Measurements from ENCODE around the gene NKD2. TPM values are rescaled to one million over a fixed set of nuclear protein-coding genes. Genes with fewer than 3 reads are reported as not detected.

The NKD2 gene
- total RNA-seq, 3 donors from 2014 or later (not counting 1 experiment from before 2014, with no cell fraction given), result not detected

DNA sequence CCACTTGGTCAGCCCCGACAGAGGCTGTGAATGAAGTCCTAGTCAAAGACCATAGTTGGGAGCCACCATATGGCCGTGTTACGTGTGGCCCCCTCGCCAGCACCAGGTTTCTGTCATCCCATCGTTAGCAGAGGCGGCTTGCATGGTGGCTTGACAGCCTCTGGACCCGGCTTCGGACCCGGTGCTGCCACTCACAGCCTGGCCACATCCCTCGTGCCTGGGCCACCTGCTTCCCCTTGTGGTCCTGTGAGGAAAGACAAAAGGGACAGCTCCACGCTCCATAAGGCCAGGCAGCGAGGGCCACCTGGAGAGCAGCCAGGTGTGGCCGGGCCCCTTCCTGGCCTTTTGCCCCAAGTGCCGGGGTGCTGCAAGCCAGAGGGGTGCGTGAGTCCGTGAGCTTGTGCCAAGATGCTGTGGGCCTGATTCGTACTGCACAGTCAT is 6.2 kb downstream of the NKD2 start:
- Mint-ChIP-seq H3K36me3 (no peaks in the 10 kb centered on the region), H3K4me3 (no peak overlapping the region), H3K9me3 (no peaks in the 10 kb centered on the region), H3K27me3 (ENCODE audit: low read depth in 2 of 2) (peaks cover 12 to 21% of the 10 kb centered on the region in 2 donors), H3K4me1 (peaks cover 0 to 3% of the 10 kb centered on the region in 2 donors), H3K27ac (no peak overlapping the region)
- H3K4me1 ChIP-seq (ENCODE audit: control insufficient read depth, insufficient read depth, low read length), result no peaks in the 10 kb centered on the region
- no peaks in the 10 kb centered on the region for H3K36me3 ChIP-seq (ENCODE audit: control insufficient read depth, insufficient read depth, low read length)
- TF ChIP-seq, protein P1, sequence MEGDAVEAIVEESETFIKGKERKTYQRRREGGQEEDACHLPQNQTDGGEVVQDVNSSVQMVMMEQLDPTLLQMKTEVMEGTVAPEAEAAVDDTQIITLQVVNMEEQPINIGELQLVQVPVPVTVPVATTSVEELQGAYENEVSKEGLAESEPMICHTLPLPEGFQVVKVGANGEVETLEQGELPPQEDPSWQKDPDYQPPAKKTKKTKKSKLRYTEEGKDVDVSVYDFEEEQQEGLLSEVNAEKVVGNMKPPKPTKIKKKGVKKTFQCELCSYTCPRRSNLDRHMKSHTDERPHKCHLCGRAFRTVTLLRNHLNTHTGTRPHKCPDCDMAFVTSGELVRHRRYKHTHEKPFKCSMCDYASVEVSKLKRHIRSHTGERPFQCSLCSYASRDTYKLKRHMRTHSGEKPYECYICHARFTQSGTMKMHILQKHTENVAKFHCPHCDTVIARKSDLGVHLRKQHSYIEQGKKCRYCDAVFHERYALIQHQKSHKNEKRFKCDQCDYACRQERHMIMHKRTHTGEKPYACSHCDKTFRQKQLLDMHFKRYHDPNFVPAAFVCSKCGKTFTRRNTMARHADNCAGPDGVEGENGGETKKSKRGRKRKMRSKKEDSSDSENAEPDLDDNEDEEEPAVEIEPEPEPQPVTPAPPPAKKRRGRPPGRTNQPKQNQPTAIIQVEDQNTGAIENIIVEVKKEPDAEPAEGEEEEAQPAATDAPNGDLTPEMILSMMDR (IDR thresholded peaks at IDR 0.05), result no peak
- 54% methylated on average over 17 of the region's 17 CpGs for WGBS (ENCODE audit: insufficient coverage)
- ATAC-seq (no peak), DNase-seq (no peak)
- intact Hi-C loops (cut with micrococcal nuclease), result no loop called here
- no peak overlapping the region for H3K4me3 ChIP-seq (ENCODE audit: low read length)
- H3K27me3 ChIP-seq (ENCODE audit: control insufficient read depth, insufficient read depth, low read length), result peaks cover 4% of the 10 kb centered on the region
- H3K27ac ChIP-seq (ENCODE audit: low read length), result no peak overlapping the region
- H3K9me3 ChIP-seq (ENCODE audit: control insufficient read depth, insufficient read depth, low read length), result no peaks in the 10 kb centered on the region

DNA sequence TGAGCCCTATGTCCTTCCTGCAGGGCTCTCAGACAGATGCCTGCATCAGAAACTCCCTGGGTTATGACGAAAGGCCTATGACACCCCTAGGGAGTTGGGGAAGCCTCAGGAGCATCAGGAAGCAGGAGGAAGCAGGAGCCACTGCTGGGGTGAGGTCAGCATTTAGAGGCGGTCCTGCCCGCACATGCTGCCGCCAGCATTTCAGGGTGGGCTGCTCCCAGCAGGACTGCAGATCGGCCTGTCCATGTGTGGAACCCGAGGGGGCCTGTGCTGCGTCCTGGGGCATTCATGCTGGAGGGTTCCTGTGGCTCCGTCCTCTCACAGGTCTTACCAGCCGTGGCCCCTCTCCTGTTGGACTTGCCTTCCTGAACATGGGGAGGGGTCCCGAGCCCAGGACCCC is 6.9 kb downstream of the NKD2 start:
- H3K4me3 ChIP-seq (ENCODE audit: low read length), result no peak overlapping the region

DNA sequence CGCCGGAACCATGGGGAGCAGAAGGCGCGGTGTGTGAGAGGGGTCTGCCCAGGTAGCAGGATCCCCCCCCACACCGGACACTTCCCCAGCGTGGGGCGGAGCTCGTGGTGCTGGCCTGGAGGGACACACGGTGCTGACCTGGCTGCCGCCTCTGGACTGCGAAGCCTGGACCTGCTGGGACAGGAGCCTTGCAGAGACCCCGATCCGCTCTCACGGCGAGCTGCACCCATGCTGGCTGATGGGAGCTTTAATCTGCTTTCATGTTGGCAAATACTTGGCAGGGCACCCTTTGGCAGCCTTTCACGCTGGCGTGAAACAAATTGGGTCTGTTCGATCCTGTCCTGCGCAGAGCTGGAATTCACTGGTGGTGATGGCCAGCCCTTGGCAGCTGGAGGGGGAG is 7.4 kb downstream of the NKD2 start:
- DNase-seq (no peak), ATAC-seq (no peak)
- 94% methylated on average over 19 of the region's 19 CpGs for WGBS (ENCODE audit: insufficient coverage)
- peaks cover 7 to 10% of the 10 kb centered on the region in 2 donors for H3K27me3 Mint-ChIP-seq (ENCODE audit: low read depth in 2 of 2)
- Histone ChIP-seq H3K27me3 (ENCODE audit: control insufficient read depth, insufficient read depth, low read length) (peaks cover 2% of the 10 kb centered on the region), H3K4me3 (ENCODE audit: low read length) (no peak overlapping the region), H3K27ac (ENCODE audit: low read length) (no peak overlapping the region), H3K4me1 (ENCODE audit: control insufficient read depth, insufficient read depth, low read length) (no peaks in the 10 kb centered on the region), H3K9me3 (ENCODE audit: control insufficient read depth, insufficient read depth, low read length) (no peaks in the 10 kb centered on the region), H3K36me3 (ENCODE audit: control insufficient read depth, insufficient read depth, low read length) (no peaks in the 10 kb centered on the region)
- no peaks in the 10 kb centered on the region for H3K36me3 Mint-ChIP-seq
- H3K4me1 Mint-ChIP-seq, result no peaks in the 10 kb centered on the region
- H3K4me3 Mint-ChIP-seq, result no peak overlapping the region
- TF ChIP-seq, protein P1 (IDR thresholded peaks at IDR 0.05), result no peak
- intact Hi-C loops (cut with micrococcal nuclease), result no loop called here
- no peaks in the 10 kb centered on the region for H3K9me3 Mint-ChIP-seq
- H3K27ac Mint-ChIP-seq, result no peak overlapping the region

More for the DNA sequence above, 6.9 kb downstream of the NKD2 start:
- H3K36me3 Mint-ChIP-seq, result no peaks in the 10 kb centered on the region
- ATAC-seq (no peak), DNase-seq (no peak)
- H3K4me3 Mint-ChIP-seq, result no peak overlapping the region
- H3K27ac Mint-ChIP-seq, result no peak overlapping the region
- no peaks in the 10 kb centered on the region for H3K4me1 ChIP-seq (ENCODE audit: control insufficient read depth, insufficient read depth, low read length)
- H3K9me3 Mint-ChIP-seq, result no peaks in the 10 kb centered on the region
- WGBS (ENCODE audit: insufficient coverage), result 83% methylated on average over 10 of the region's 10 CpGs
- TF ChIP-seq, protein P1 (IDR thresholded peaks at IDR 0.05), result no peak
- no peaks in the 10 kb centered on the region for H3K9me3 ChIP-seq (ENCODE audit: control insufficient read depth, insufficient read depth, low read length)
- H3K27ac ChIP-seq (ENCODE audit: low read length), result no peak overlapping the region
- no peaks in the 10 kb centered on the region for H3K36me3 ChIP-seq (ENCODE audit: control insufficient read depth, insufficient read depth, low read length)
- H3K27me3 ChIP-seq (ENCODE audit: control insufficient read depth, insufficient read depth, low read length), result peaks cover 2% of the 10 kb centered on the region
- H3K4me1 Mint-ChIP-seq, result no peaks in the 10 kb centered on the region
- peaks cover 7 to 15% of the 10 kb centered on the region in 2 donors for H3K27me3 Mint-ChIP-seq (ENCODE audit: low read depth in 2 of 2)
- intact Hi-C loops (cut with micrococcal nuclease), result no loop called here

DNA sequence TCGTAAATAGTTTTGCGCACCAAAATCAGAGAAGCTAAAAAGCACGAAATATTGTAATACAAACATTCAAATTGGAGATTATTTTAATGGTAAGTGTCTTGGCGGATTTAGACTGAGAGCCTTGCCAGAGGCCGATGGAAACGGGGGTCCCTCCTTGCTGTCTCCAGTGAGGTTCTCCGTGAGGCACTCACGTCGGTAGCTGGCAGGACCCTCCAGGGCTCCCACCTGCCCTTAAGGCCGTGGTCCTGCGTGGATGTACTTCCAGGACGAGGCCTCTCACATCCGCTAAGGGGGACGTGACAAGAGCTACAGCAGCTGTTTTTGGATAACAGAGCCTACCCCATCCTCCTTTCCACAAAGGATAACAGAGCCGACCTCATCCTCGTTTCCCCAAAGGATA is 7.9 kb downstream of the NKD2 start:
- no peak overlapping the region for H3K4me3 Mint-ChIP-seq
- Histone ChIP-seq H3K4me3 (ENCODE audit: low read length) (no peak overlapping the region), H3K27ac (ENCODE audit: low read length) (no peak overlapping the region), H3K27me3 (ENCODE audit: control insufficient read depth, insufficient read depth, low read length) (no peaks in the 10 kb centered on the region), H3K36me3 (ENCODE audit: control insufficient read depth, insufficient read depth, low read length) (no peaks in the 10 kb centered on the region), H3K9me3 (ENCODE audit: control insufficient read depth, insufficient read depth, low read length) (no peaks in the 10 kb centered on the region), H3K4me1 (ENCODE audit: control insufficient read depth, insufficient read depth, low read length) (no peaks in the 10 kb centered on the region)
- ATAC-seq (no peak), DNase-seq (no peak)
- WGBS (ENCODE audit: insufficient coverage), result 92% methylated on average over 16 of the region's 16 CpGs
- no peak overlapping the region for H3K27ac Mint-ChIP-seq
- peaks cover 3 to 6% of the 10 kb centered on the region in 2 donors for H3K27me3 Mint-ChIP-seq (ENCODE audit: low read depth in 2 of 2)
- H3K36me3 Mint-ChIP-seq, result no peaks in the 10 kb centered on the region
- no peaks in the 10 kb centered on the region for H3K9me3 Mint-ChIP-seq
- no peaks in the 10 kb centered on the region for H3K4me1 Mint-ChIP-seq
- intact Hi-C loops (cut with micrococcal nuclease), result no loop called here
- TF ChIP-seq, protein P1 (IDR thresholded peaks at IDR 0.05), result no peak
